ENCODE results near the gene MPIG6B.

MPIG6B gene

DNA sequence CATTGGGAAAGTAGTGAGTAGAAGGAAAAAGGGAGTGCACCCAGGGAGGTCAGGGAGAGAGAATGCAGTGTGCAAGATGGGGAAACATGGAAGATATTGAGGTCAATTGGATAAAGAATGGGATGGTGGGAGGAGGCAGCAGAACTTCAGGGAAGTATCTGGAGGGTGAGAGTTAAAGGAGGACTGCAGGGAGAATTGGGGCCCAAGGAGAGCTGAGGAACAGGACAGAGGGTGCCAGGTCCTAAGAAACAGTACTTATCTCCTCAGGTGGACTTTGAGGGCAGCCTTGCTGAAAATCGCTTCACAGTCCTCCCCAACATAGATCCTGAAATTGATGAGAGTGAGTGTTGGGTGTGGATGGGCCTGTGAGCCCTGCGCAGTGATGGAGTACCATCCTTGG lies 35.1 kb downstream of the MPIG6B start:
- Histone ChIP-seq H3K27ac (no peak overlapping the region), H3K4me3 (no peak overlapping the region)

GRCh38 chr6:31760790-31761189 lies 37.6 kb downstream of the MPIG6B start:
- Histone ChIP-seq H3K27ac (no peak overlapping the region), H3K4me3 (no peak overlapping the region)

GRCh38 chr6:31761343-31761742 lies 38.2 kb downstream of the MPIG6B start:
- H3K27ac ChIP-seq, result no peak overlapping the region
- no peak overlapping the region for H3K4me3 ChIP-seq

GRCh38 chr6:31762356-31762755 lies 39.2 kb downstream of the MPIG6B start, which contains the start of gene SAPCD1:
Gene SAPCD1, plus strand, starts transcription at chr6:31762656. Its CDS starts 399 bp downstream, at chr6:31763055.
- peak within 1 kb of the TSS in 6 of 21 experiments; percentile 17 to 43 (median 30) for H3K27ac ChIP-seq
- H3K4me3 ChIP-seq, result no peak within 1 kb of the TSS

- Histone ChIP-seq H3K27ac (peak overlapping the region in 6 of 21 experiments; percentile 17 to 43 (median 30)), H3K4me3 (no peak overlapping the region)
Measured at GRCh38 chr6:31762878-31763618, 39.9 kb downstream of the MPIG6B start.

DNA sequence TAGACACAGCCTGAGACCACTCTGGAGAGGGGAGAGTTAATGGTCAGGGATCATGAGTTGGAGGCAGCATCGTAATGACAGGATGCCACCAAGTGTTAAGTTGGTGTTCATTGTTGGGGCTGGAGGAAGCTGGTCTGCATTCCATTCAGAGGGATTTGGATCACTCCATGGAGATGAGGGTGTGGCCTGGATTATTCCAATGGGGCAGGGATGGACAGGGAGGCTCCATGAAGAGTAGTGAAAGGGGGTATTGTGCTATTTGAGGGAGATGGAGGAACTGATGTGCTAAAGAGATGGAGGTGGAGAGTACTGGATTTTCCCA lies 40.4 kb downstream of the MPIG6B start:
- Histone ChIP-seq H3K27ac (peak overlapping the region in 5 of 21 experiments; percentile 17 to 43 (median 29)), H3K4me3 (no peak overlapping the region)

DNA sequence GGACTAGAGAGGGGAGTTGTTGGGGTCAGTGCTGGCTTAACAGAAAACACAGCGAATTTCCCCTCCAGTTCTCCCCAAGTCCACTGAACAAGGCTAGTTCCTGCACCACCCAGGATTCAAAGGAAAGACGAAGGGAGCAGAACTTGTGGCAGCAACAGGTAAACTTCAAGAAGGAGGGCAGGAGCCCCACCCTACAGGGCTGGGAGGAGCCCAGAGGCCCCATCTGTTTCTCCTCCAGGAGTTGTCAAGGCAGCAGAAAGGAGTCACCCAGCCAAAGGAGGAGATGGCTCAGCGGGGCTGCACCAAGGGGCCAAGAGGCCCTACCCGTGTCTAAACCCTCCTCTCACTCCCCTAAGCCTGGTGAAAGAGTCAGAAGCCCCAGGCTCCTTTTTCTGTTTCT lies 41.0 kb downstream of the MPIG6B start:
- Histone ChIP-seq H3K4me3 (no peak overlapping the region), H3K27ac (peak overlapping the region in 1 of 21 experiments; percentile 40)

DNA sequence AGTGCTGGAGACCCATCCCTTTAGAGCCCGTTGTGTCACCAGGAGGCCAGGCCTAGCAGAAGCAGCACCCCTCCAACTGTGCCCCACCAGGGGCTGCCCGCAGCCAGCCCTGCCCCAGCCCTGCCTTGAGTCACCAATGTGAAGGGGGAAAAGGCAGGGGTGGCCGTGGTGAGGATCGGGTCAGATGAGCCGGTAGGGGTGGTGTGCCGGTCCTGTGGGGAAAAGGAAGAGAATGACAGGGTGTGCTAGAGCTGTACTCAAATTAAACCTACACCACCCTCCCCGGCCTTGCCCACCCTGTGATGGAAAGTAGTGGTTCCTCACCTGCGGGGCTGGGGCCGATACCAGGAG lies 42.4 kb downstream of the MPIG6B start:
- Histone ChIP-seq H3K4me3 (no peak overlapping the region), H3K27ac (no peak overlapping the region)

GRCh38 chr6:31765910-31766794 lies 43.0 kb downstream of the MPIG6B start:
- no peak overlapping the region for H3K4me3 ChIP-seq
- no peak overlapping the region for H3K27ac ChIP-seq

- H3K27ac ChIP-seq, result no peak overlapping the region
- no peak overlapping the region for H3K4me3 ChIP-seq
Measured at GRCh38 chr6:31767096-31767645, 44.0 kb downstream of the MPIG6B start.

DNA sequence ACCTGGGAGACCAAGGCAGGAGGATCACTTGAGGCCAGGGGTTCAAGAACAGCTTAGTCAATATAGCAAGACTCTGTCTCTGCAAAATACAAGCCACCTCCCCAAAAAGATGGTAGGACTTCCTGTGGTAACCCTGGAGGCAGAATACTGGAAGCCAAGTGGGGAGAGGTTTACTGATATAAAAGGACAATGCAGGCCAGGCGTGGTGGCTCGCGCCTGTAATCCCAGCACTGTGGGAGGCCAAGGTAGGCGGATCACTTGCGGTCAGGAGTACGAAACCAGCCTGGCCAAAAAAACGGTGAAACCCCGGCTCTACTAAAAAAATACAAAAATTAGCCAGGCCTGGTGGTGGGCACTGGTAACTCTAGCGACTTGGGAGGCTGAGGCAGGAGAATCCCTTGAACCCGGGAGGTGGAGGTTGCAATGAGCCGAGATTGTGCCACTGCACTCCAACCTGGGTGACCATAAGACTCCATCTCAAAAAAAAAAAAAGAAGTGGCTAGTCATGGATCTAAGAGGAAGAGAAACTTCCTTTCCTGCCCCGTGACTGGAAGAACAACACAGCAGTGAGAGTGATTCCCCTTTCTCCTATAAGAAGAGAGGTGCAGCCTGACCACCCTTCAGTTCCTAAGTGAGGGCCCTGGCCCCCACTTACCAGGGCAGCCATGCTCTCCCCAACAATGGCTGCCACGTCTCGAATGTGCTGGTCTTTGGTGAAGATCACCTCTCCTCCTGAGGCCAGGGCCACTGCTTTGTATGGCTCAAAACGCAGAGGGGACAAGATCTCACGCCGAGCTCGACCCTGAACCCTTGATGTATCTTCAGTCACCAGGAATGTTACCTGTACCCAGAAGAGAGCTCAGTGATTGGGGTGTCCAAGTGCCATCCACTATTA lies 45.4 kb downstream of the MPIG6B start:
- H3K4me3 ChIP-seq, result no peak overlapping the region
- H3K27ac ChIP-seq, result peak overlapping the region in 2 of 21 experiments; percentile 34 to 39

DNA sequence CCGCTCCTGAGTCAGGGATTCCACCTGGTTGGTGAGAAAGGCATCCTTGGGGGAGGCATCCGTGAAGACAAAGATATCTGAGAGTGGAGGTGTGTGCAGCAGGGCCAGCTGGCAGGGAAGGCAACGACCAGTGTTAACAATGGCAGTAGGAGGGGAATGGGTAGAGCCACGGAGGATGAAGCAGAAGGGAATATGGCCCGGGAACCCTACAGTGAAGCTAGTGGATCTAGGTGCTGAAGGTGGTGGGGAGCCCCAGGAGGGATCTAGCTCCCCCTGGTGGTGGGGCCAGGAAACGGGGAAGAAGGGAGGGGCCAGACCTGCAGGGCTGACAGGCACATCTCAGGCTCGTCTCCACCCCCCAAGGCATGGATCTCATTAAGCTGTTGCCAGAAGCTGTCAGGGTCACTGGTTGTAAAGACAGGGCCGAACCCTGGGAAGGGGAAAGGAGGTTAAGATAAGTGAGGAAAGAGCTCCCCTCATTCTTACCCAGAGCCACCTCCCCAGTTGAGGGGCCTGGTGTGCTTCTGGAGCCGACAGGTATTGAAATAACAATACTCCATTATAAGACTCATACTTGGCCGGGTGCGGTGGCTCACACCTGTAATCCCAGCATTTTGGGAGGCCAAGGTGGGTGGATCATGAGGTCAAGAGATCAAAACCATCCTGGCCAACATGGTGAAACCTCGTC lies 46.7 kb downstream of the MPIG6B start:
- H3K4me3 ChIP-seq, result no peak overlapping the region

DNA sequence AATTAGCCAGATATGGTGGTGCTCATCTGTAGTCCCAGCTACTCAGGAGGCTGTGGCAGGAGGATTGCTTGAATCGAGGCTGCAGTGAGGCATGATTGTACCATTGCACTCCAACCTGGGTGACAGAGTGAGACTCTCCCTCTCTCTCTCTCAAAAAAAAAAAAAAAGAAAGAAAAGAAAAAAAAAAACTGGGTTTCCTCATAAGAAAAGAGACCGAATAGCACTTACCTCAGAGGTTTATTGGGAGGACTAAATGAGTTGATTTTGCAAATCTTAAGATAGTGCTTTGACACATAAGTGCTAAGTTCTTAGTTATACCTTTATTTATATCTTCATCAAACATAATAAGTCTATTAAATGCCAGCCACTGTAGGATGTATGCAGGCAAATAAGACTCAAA lies 47.7 kb downstream of the MPIG6B start:
- H3K4me3 ChIP-seq, result no peak overlapping the region
- H3K27ac ChIP-seq, result no peak overlapping the region

More for the DNA sequence above, 46.7 kb downstream of the MPIG6B start:
- no peak overlapping the region for H3K27ac ChIP-seq

DNA sequence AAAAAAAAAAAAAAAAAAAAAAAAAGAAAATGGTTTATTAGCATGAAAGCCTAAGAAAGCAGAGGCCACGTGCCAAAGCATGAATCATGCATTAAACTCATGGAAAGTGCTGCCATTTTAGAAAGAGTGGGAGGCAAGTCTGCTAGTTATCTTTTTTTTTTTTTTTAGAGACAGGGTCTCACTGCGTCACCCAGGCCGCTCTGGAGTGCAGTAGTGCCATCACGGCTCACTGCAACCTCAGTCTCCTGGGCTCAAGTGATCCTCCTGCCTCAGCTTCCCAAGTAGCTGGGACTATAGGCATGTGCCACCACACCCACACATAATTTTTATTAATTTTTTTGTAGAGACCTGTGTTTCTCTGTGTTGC lies 48.8 kb downstream of the MPIG6B start:
- no peak overlapping the region for H3K27ac ChIP-seq

DNA sequence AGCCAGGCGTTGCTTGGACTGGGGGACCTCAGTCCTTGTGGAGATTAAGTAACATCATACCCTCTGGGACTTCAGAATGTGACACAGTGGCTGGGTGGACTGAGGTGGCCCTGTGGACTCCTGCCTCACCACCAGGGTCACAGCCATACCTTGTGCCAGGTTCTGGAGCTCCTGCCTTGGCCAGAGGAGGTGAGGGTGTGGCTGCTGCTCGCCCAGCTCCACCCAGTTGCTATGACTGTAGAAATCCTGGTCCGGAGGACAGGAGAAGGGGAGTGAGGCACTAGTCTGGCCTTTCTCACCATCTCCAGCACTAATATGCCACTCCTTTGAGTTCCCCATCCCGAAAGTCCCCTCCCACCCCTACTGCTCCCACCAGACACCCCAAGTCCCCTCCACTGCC lies 52.0 kb downstream of the MPIG6B start:
- H3K27ac ChIP-seq, result peak overlapping the region in 3 of 21 experiments; percentile 5 to 14 (median 8)
- no peak overlapping the region for H3K4me3 ChIP-seq

More for the DNA sequence above, 48.8 kb downstream of the MPIG6B start:
- H3K4me3 ChIP-seq, result no peak overlapping the region

GRCh38 chr6:31775633-31776484 lies 52.7 kb downstream of the MPIG6B start:
- Histone ChIP-seq H3K27ac (peak overlapping the region in 7 of 21 experiments; percentile 6 to 80 (median 57)), H3K4me3 (no peak overlapping the region)
